Stimulated activated naive CD8-positive, alpha-beta T cell treated with anti-CD3 and anti-CD28 coated beads, Interleukin-15, amount 100 ng/mL, for 72 hours (primary cell): ENCODE measurements around the gene HPCAL4.

Experiments
- ATAC-seq: fragments of 150-1000 bp; cut with Tn5 transposase; 2 replicates; pipeline ENCODE4 v1.10.0; 2021; ENCODE audit warnings: mild to moderate bottlenecking, moderate library complexity
- DNase-seq, 2 donors: peaks; one replicate each; pipeline ENCODE4 v3.0.0; 2021 to 2022
- H3K27ac Mint-ChIP-seq, 2 donors: one replicate each; pipeline ENCODE4 v1.8.0; 2022; ENCODE audit warnings: mild to moderate bottlenecking in 2 of 2, mixed read lengths in 2 of 2, moderate library complexity in 2 of 2
- H3K27me3 Mint-ChIP-seq: one replicate; pipeline ENCODE4 v1.8.0; 2022; ENCODE audit warnings: mixed read lengths
- H3K4me1 Mint-ChIP-seq: one replicate; pipeline ENCODE4 v1.8.0; 2022; ENCODE audit warnings: mild to moderate bottlenecking, mixed read lengths
- H3K4me3 Mint-ChIP-seq, 2 donors: one replicate each; pipeline ENCODE4 v1.8.0; 2022; ENCODE audit warnings: mild to moderate bottlenecking in 2 of 2, mixed read lengths in 2 of 2, moderate library complexity in 1 of 2
- H3K9me3 Mint-ChIP-seq, 2 donors: one replicate each; pipeline ENCODE4 v1.8.0; 2022; ENCODE audit warnings: mixed read lengths in 2 of 2

HPCAL4 gene

GRCh38 chr1:39689635-39690034 lies 1.6 kb downstream of the HPCAL4 start:
- H3K4me3 Mint-ChIP-seq, result peak overlapping the region in 1 of 2 donors; percentile 84

DNA sequence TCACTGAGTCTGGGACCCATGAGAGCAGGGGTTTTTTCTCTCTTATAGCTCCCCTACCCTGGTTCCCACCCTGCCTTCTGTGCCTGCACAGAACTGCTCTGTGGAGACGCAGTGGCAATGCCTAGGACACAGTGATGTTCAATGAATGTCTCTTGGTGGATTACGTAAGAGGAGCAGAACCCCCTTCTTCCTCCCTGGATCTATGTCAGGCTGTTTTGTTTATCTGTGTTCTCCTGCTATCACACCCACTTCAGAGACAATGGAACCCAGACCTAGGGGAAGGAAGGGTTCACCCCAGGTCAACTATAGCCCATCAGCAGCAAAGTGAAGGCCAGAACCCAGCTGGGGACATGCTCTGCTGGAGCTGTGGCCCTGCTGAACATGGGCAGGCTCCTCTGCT lies 2.0 kb downstream of the HPCAL4 start:
- Mint-ChIP-seq H3K4me3 (no peak overlapping the region), H3K27me3 (peaks cover 50% of the 10 kb centered on the region), H3K4me1 (peaks cover 58% of the 10 kb centered on the region), H3K9me3 (no peaks in the 10 kb centered on the region), H3K27ac (peak overlapping the region in 1 of 2 donors; percentile 65)
- ATAC-seq (no peak), DNase-seq (no peak)

More at GRCh38 chr1:39689635-39690034, 1.6 kb downstream of the HPCAL4 start:
- ATAC-seq (no peak), DNase-seq (no peak)
- H3K27ac Mint-ChIP-seq, result peak overlapping the region in 1 of 2 donors; percentile 65
- peaks cover 58% of the 10 kb centered on the region for H3K4me1 Mint-ChIP-seq
- H3K9me3 Mint-ChIP-seq, result no peaks in the 10 kb centered on the region
- H3K27me3 Mint-ChIP-seq, result peaks cover 46% of the 10 kb centered on the region

DNA sequence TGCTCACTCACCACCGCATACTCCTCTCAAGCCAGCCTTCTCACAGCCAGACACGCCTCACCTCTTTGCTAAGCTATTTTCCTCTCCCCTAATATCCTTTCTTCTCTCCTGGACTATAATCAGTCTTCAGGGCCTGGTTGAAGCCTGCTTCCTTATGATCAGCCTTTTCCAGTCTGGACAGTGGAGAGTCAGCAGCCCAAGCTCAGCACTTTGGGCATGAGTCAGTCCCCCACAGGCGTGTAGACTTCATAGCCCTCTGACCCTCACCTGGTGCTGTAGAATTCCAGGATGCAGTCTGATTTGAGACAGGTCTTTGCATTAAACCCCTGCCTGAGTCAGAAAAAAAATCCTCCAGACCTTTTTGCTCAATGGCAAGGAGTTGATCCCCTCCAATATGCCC lies 2.5 kb downstream of the HPCAL4 start:
- DNase-seq (no peak), ATAC-seq (no peak)
- Mint-ChIP-seq H3K27me3 (peaks cover 51% of the 10 kb centered on the region), H3K9me3 (no peaks in the 10 kb centered on the region), H3K4me1 (peaks cover 55% of the 10 kb centered on the region), H3K4me3 (no peak overlapping the region), H3K27ac (peak overlapping the region in 1 of 2 donors; percentile 40)

DNA sequence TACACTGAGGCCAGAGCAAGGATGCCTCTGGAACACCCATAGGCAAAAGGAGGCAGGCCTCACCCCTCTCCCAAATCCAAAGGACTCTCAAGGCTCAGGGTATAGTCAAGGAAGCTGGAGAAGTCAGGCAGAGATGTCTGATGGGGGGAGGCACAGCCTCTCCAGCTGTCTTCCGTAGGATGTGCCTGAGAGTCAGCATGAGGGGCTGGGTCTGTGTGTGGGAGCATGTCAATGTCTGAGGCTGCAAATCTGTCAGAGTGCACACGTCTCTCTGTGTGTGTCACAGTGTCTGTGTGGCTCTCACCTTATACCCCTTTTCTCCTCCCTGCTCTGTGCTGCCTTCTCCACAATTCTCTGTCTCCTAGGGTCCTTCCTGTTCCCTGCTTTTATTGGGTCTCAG lies 4.0 kb downstream of the HPCAL4 start:
- no peak for DNase-seq
- Mint-ChIP-seq H3K9me3 (no peaks in the 10 kb centered on the region), H3K27ac (no peak overlapping the region), H3K4me1 (peaks cover 51% of the 10 kb centered on the region), H3K27me3 (peaks cover 50% of the 10 kb centered on the region), H3K4me3 (no peak overlapping the region)
- ATAC-seq, result no peak

- ATAC-seq (no peak), DNase-seq (no peak)
- Mint-ChIP-seq H3K27me3 (peaks cover 40% of the 10 kb centered on the region), H3K4me3 (peak overlapping the region; percentile 53 to 54), H3K4me1 (peaks cover 40% of the 10 kb centered on the region), H3K9me3 (no peaks in the 10 kb centered on the region), H3K27ac (no peak overlapping the region)
Measured at GRCh38 chr1:39685071-39685470, 6.2 kb downstream of the HPCAL4 start.

DNA sequence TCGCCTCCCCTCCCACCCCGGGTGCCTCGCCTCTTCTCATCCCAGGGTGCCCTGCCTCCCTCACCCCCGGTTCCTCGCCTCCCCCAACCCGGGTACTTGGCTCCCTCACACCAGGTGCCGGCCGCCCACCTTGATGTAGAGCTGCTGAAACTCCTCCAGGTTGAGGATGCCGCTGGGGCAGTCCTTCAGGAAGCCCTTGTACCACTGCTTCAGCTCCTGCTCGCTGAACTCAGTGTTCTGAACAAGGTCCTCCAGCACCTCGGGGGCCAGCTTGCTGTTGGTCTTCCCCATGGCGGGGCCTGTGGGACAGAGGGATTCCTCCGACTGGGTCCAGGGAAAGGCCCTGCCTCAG lies 6.9 kb downstream of the HPCAL4 start:
- no peak overlapping the region for H3K27ac Mint-ChIP-seq
- H3K4me3 Mint-ChIP-seq, result peak overlapping the region; percentile 53 to 54
- no peak for ATAC-seq
- H3K4me1 Mint-ChIP-seq, result peaks cover 33% of the 10 kb centered on the region
- H3K27me3 Mint-ChIP-seq, result peaks cover 37% of the 10 kb centered on the region
- DNase-seq, result no peak
- no peaks in the 10 kb centered on the region for H3K9me3 Mint-ChIP-seq

DNA sequence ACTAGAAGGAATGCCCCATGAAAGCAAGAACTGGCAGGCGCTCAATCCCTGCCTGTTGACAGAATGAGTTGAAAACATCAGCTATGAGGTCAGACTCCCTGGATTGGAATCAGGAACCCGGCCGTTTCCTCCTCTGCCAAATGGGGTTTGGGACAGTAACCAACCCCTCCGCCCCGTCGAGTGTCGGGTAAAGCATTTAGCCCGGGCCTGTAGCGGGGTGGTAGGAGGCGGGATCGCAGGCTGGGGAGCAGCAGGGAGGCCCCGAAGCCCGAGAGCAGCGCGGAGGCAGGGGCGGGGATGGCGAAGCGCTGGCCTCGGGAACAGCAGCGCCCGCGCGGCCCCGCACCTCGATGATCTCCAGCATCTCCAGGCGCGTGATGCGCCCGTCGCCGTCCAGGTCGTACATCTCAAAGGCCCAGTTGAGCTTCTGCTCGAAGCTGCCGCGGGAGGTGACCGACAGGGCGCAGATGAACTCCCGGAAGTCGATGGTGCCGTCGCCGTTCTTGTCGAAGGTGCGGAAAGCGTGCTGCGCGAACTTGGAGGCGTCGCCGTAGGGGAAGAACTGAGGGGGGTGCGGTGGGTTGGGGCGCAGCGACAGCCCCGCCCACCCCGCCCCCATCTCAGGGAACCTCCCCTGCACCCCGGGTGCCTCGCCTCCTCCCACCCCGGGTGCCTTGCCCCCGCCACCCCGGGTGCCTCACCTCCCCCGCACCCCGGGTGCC lies 7.5 kb downstream of the HPCAL4 start:
- peak; percentile 70 for ATAC-seq
- H3K4me1 Mint-ChIP-seq, result peaks cover 30% of the 10 kb centered on the region
- H3K4me3 Mint-ChIP-seq, result peak overlapping the region in 1 of 2 donors; percentile 54
- peak overlapping the region in 1 of 2 donors; percentile 7 for H3K27ac Mint-ChIP-seq
- no peaks in the 10 kb centered on the region for H3K9me3 Mint-ChIP-seq
- peaks cover 34% of the 10 kb centered on the region for H3K27me3 Mint-ChIP-seq
- DNase-seq, result no peak

- Mint-ChIP-seq H3K27ac (no peak overlapping the region), H3K4me3 (no peak overlapping the region), H3K4me1 (peaks cover 21% of the 10 kb centered on the region), H3K9me3 (no peaks in the 10 kb centered on the region), H3K27me3 (peaks cover 28% of the 10 kb centered on the region)
- DNase-seq (no peak), ATAC-seq (no peak)
Measured at GRCh38 chr1:39681999-39682398, 9.2 kb downstream of the HPCAL4 start.

- no peak overlapping the region for H3K4me3 Mint-ChIP-seq
- peaks cover 24% of the 10 kb centered on the region for H3K27me3 Mint-ChIP-seq
- ATAC-seq, result no peak
- peaks cover 21% of the 10 kb centered on the region for H3K4me1 Mint-ChIP-seq
- no peak overlapping the region for H3K27ac Mint-ChIP-seq
- H3K9me3 Mint-ChIP-seq, result no peaks in the 10 kb centered on the region
- no peak for DNase-seq
Measured at GRCh38 chr1:39681294-39681693, 9.9 kb downstream of the HPCAL4 start.

- ATAC-seq, result no peak
- peaks cover 20% of the 10 kb centered on the region for H3K27me3 Mint-ChIP-seq
- no peak for DNase-seq
- H3K4me3 Mint-ChIP-seq, result no peak overlapping the region
- H3K4me1 Mint-ChIP-seq, result peaks cover 21% of the 10 kb centered on the region
- H3K9me3 Mint-ChIP-seq, result no peaks in the 10 kb centered on the region
- H3K27ac Mint-ChIP-seq, result no peak overlapping the region
Measured at GRCh38 chr1:39680751-39681150, 10.5 kb downstream of the HPCAL4 start.

GRCh38 chr1:39679821-39680220 lies 11.4 kb downstream of the HPCAL4 start:
- Mint-ChIP-seq H3K27me3 (peaks cover 14% of the 10 kb centered on the region), H3K4me3 (no peak overlapping the region), H3K27ac (no peak overlapping the region), H3K9me3 (no peaks in the 10 kb centered on the region), H3K4me1 (peaks cover 19% of the 10 kb centered on the region)
- no peak for DNase-seq
- ATAC-seq, result no peak

- Mint-ChIP-seq H3K4me1 (peaks cover 12% of the 10 kb centered on the region), H3K4me3 (no peak overlapping the region)
- no peak for ATAC-seq
Measured at GRCh38 chr1:39678889-39679288, 12.3 kb downstream of the HPCAL4 start.

GRCh38 chr1:39677645-39678044 lies 13.6 kb downstream of the HPCAL4 start:
- Mint-ChIP-seq H3K4me1 (peaks cover 14% of the 10 kb centered on the region), H3K27me3 (peaks cover 17% of the 10 kb centered on the region), H3K27ac (no peak overlapping the region), H3K9me3 (no peaks in the 10 kb centered on the region), H3K4me3 (no peak overlapping the region)
- no peak for ATAC-seq
- no peak for DNase-seq

More at GRCh38 chr1:39678889-39679288, 12.3 kb downstream of the HPCAL4 start:
- H3K27me3 Mint-ChIP-seq, result peaks cover 14% of the 10 kb centered on the region
- H3K27ac Mint-ChIP-seq, result no peak overlapping the region
- H3K9me3 Mint-ChIP-seq, result no peaks in the 10 kb centered on the region
- no peak for DNase-seq

DNA sequence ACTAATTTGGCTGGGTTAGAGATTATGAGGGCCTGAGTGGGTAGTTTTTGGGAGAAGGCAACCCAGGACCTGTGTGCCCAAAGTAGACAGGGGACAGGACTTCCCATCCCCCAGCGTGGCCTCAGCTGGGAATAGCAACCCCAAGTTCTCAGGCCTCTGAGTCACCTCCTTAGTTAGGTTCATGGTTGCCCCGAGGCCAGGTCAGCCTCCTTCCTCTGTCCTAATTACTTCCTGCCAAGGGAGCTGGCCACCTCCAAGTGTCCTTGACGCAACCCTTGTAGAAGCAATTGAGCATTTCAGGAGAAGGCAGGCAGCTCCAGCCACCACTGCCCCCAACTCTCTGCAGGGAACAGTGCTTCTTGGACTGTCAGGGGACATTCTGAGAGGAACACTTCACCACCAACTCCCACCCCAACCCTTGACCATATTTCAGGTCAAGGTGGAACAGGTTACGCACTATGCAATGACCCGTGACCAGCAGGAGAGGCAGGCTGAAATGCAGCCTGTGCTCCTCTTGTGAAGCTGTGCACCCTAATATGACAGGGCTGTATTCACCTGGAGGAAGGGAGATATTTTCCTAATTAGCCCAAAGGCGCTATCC lies 14.2 kb downstream of the HPCAL4 start:
- H3K9me3 Mint-ChIP-seq, result no peaks in the 10 kb centered on the region
- ATAC-seq, result no peak
- no peak overlapping the region for H3K4me3 Mint-ChIP-seq
- H3K27ac Mint-ChIP-seq, result no peak overlapping the region
- peaks cover 22% of the 10 kb centered on the region for H3K27me3 Mint-ChIP-seq
- peaks cover 14% of the 10 kb centered on the region for H3K4me1 Mint-ChIP-seq
- DNase-seq, result no peak

- DNase-seq (no peak), ATAC-seq (no peak)
- peaks cover 20% of the 10 kb centered on the region for H3K4me1 Mint-ChIP-seq
- H3K4me3 Mint-ChIP-seq, result no peak overlapping the region
- H3K9me3 Mint-ChIP-seq, result no peaks in the 10 kb centered on the region
- H3K27me3 Mint-ChIP-seq, result peaks cover 34% of the 10 kb centered on the region
- H3K27ac Mint-ChIP-seq, result no peak overlapping the region
Measured at GRCh38 chr1:39675220-39675619, 16.0 kb downstream of the HPCAL4 start.

DNA sequence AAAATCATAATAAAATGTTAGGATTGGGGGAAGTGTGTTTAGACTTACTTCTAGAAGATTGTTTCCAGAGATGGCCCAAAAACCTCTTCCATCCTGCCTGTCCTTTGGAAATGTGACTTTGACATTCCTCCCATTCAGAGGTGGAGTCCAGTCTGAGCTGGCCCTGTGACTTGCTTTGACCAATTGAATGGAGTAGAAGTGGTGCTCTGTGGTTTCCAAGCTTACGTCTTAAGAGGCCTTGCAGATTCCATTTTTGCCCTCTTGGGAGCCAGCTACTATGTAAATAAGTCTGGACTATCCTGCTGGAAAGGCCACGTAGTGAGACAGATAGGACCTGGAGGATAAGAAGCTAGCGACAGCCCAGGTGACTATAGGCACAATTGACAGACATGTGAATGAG lies 18.0 kb downstream of the HPCAL4 start:
- ATAC-seq (no peak), DNase-seq (no peak)
- no peaks in the 10 kb centered on the region for H3K9me3 Mint-ChIP-seq
- no peak overlapping the region for H3K27ac Mint-ChIP-seq
- no peak overlapping the region for H3K4me3 Mint-ChIP-seq
- H3K4me1 Mint-ChIP-seq, result peaks cover 30% of the 10 kb centered on the region
- peaks cover 53% of the 10 kb centered on the region for H3K27me3 Mint-ChIP-seq
